SU-DHL-6 (cell line): ENCODE data around the gene HSP90AB1.

ENCODE experiments used
- H2AFZ ChIP-seq: fragments of 200-600 bp; sonication (generic); 2 replicates; pipeline ENCODE4 v1.6.1; 2014; ENCODE audit warnings: low read depth, mild to moderate bottlenecking, moderate library complexity, mixed read lengths, antibody characterized with exemption, low read length; ENCODE audit not compliant: severe bottlenecking
- H3F3A ChIP-seq: fragments of 200-600 bp; shearing (Covaris generic); 2 replicates; pipeline ENCODE4 v1.6.0; 2016; ENCODE audit warnings: antibody characterized with exemption, mild to moderate bottlenecking; ENCODE audit not compliant: insufficient read depth
- H3K27ac ChIP-seq: fragments of 200-600 bp; sonication (generic); 2 replicates; pipeline ENCODE4 v1.5.1; 2016; ENCODE audit warnings: low read depth, mild to moderate bottlenecking, low read length, moderate library complexity, mixed read lengths
- H3K27me3 ChIP-seq: fragments of 200-600 bp; sonication (generic), shearing (Covaris generic); 2 replicates; pipeline ENCODE4 v1.6.0; 2014; ENCODE audit warnings: mild to moderate bottlenecking, low read length
- H3K36me3 ChIP-seq: fragments of 200-600 bp; sonication (generic); 2 replicates; pipeline ENCODE4 v1.6.1; 2014; ENCODE audit warnings: mild to moderate bottlenecking, low read length, mixed read lengths
- H3K4me2 ChIP-seq: fragments of 300-600, 200-600 bp; shearing (Covaris generic), sonication (generic); 2 replicates; pipeline ENCODE4 v1.6.0; 2014; ENCODE audit warnings: low read length, low read depth, mild to moderate bottlenecking; ENCODE audit not compliant: poor library complexity, severe bottlenecking
- H3K4me3 ChIP-seq: fragments of 200-600 bp; sonication (generic); 2 replicates; pipeline ENCODE4 v1.5.1; 2014; ENCODE audit warnings: antibody characterized with exemption, low read length, mild to moderate bottlenecking, mixed read lengths; ENCODE audit not compliant: insufficient read depth, poor library complexity, severe bottlenecking
- H3K79me2 ChIP-seq: fragments of 200-600 bp; sonication (generic); 2 replicates; pipeline ENCODE4 v1.6.1; 2014; ENCODE audit warnings: mild to moderate bottlenecking, low read length, moderate library complexity; ENCODE audit not compliant: insufficient read depth
- H3K9ac ChIP-seq: fragments of 200-600 bp; sonication (generic); 2 replicates; pipeline ENCODE4 v1.7.0; 2014; ENCODE audit warnings: mild to moderate bottlenecking, low read length
- H3K9me2 ChIP-seq: fragments of 200-600 bp; sonication (generic); replicated peaks from 2 replicates; pipeline ENCODE4 v1.6.1; 2014; ENCODE audit warnings: low read length; ENCODE audit not compliant: insufficient read depth
- H3K9me3 ChIP-seq: fragments of 200-600 bp; sonication (generic); 2 replicates; pipeline ENCODE4 v1.6.1; 2014; ENCODE audit warnings: low read length, mixed read lengths; ENCODE audit not compliant: insufficient read depth
- H4K20me1 ChIP-seq: fragments of 200-600 bp; sonication (generic); 2 replicates; pipeline ENCODE4 v1.6.1; 2014; ENCODE audit warnings: low read depth, mild to moderate bottlenecking, antibody characterized with exemption, low read length, moderate library complexity, mixed read lengths
- EZH2phosphoT487 ChIP-seq: fragments of 200-600 bp; sonication (generic), shearing (Covaris generic); conservative IDR thresholded peaks from 2 replicates; pipeline ENCODE4 v1.6.1; 2018; ENCODE audit warnings: mild to moderate bottlenecking, antibody characterized with exemption, low read length, moderate library complexity, mixed read lengths
- TF ChIP-seq, protein P1 (sequence below): fragments of 200-600 bp; sonication (generic); IDR thresholded peaks from one replicate; pipeline ENCODE4 v1.5.1; 2017; ENCODE audit warnings: antibody characterized with exemption, mild to moderate bottlenecking, low read length, moderate library complexity; ENCODE audit not compliant: insufficient read depth, poor library complexity, severe bottlenecking

The HSP90AB1 gene

DNA sequence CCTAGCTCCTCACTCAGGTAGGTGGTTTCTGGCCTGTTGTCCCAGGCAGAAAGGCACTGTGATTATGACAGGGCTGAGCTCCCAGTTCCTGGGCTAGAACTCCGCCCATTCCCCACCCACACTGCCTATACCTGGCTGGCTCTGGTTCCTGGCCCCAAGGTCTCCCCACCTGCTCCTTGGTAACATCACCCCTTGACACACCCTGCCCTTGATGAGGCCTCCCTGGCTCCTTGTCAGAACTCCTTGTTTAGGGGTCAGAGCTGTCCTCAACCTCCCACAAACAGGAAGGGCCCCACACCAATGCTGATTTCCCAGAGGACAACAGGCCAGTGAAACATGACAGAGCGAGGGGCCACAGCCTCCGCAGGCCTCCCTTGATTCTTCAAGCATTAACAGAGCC lies 45.7 kb upstream of the HSP90AB1 start:
- Histone ChIP-seq H3K4me3 (no peak overlapping the region), H3K36me3 (no peaks in the 10 kb centered on the region), H4K20me1 (no peaks in the 10 kb centered on the region), H3K27me3 (no peaks in the 10 kb centered on the region), H2AFZ (no peak overlapping the region), H3K9me3 (no peaks in the 10 kb centered on the region), H3K27ac (no peak overlapping the region), H3K4me2 (no peak overlapping the region), H3F3A (no peaks in the 10 kb centered on the region), H3K9me2 (no peaks in the 10 kb centered on the region), H3K79me2 (no peaks in the 10 kb centered on the region), H3K9ac (no peak overlapping the region)
- TF ChIP-seq, protein P1, sequence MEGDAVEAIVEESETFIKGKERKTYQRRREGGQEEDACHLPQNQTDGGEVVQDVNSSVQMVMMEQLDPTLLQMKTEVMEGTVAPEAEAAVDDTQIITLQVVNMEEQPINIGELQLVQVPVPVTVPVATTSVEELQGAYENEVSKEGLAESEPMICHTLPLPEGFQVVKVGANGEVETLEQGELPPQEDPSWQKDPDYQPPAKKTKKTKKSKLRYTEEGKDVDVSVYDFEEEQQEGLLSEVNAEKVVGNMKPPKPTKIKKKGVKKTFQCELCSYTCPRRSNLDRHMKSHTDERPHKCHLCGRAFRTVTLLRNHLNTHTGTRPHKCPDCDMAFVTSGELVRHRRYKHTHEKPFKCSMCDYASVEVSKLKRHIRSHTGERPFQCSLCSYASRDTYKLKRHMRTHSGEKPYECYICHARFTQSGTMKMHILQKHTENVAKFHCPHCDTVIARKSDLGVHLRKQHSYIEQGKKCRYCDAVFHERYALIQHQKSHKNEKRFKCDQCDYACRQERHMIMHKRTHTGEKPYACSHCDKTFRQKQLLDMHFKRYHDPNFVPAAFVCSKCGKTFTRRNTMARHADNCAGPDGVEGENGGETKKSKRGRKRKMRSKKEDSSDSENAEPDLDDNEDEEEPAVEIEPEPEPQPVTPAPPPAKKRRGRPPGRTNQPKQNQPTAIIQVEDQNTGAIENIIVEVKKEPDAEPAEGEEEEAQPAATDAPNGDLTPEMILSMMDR = no peak
- no peak for TF ChIP-seq EZH2phosphoT487

GRCh38 chr6:44201638-44202303 lies 45.1 kb upstream of the HSP90AB1 start:
- H3K79me2 ChIP-seq = no peaks in the 10 kb centered on the region
- no peak for TF ChIP-seq EZH2phosphoT487
- TF ChIP-seq, protein P1 = no peak
- H4K20me1 ChIP-seq = no peaks in the 10 kb centered on the region
- no peaks in the 10 kb centered on the region for H3K9me2 ChIP-seq
- H3K9ac ChIP-seq = no peak overlapping the region
- H3K9me3 ChIP-seq = no peaks in the 10 kb centered on the region
- no peak overlapping the region for H3K4me2 ChIP-seq
- no peaks in the 10 kb centered on the region for H3K36me3 ChIP-seq
- H3F3A ChIP-seq = no peaks in the 10 kb centered on the region
- H3K27me3 ChIP-seq = no peaks in the 10 kb centered on the region
- no peak overlapping the region for H3K27ac ChIP-seq
- no peak overlapping the region for H2AFZ ChIP-seq
- no peak overlapping the region for H3K4me3 ChIP-seq

DNA sequence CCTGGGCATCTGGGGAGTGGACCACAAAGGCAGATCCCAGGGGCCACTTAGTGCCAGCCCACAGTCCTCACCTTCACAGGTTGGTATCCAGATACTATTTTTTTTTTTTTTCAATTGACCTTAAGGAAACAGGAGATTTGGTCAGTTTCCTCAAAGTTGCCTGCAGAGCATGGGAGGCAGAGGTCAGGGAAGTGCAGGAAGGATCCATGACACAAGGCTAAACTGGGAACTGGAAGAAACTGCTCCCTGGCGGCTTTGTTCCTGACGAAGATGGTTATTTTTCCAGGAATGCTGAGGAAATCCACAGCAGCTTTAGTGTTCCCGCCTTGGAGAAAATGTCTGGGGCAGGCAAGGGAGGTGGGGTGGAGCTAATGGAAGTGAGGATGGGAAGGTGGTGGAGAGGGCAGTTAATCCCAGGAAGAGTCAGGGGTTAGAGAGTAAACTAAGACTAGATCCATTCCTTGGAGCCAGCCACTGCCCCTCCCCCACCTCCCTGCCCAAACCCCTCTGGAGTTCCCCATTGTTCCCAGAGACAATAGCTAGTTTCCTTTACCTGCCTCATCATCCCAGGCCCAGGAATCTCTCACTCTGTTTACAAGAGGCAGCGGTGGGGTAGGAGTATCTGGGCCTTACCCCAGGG lies 44.4 kb upstream of the HSP90AB1 start:
- Histone ChIP-seq H3F3A (no peaks in the 10 kb centered on the region), H3K4me2 (no peak overlapping the region), H3K9me2 (no peaks in the 10 kb centered on the region), H2AFZ (no peak overlapping the region), H3K36me3 (no peaks in the 10 kb centered on the region), H3K27ac (no peak overlapping the region), H4K20me1 (no peaks in the 10 kb centered on the region), H3K27me3 (no peaks in the 10 kb centered on the region), H3K4me3 (no peak overlapping the region), H3K79me2 (no peaks in the 10 kb centered on the region), H3K9me3 (no peaks in the 10 kb centered on the region), H3K9ac (no peak overlapping the region)
- no peak for TF ChIP-seq EZH2phosphoT487
- TF ChIP-seq, protein P1 = no peak
